A549 (cell line): ENCODE data around the gene SLC2A6. TPM values are rescaled to one million over a fixed set of nuclear protein-coding genes. Genes with fewer than 3 reads are reported as not detected.

Experiments used
- ATAC-seq, 2 experiments: fragments of 200-7000 bp in 1 of 2; fragments of >200 bp in 1 of 2; cut with Nextera tagmentation in 1 of 2; cut with Tn5 transposase in 1 of 2; 3 replicates each; pipeline versions ENCODE4 v1.8.0 to v1.9.1; 2018 to 2020; ENCODE audit warnings: mild to moderate bottlenecking in 1 of 2, moderate library complexity in 1 of 2
- CTCF ChIA-PET: fragments of 300-600 bp; sonication (Branson Sonifier 250); formaldehyde crosslinking; extraction: SDS; loops from one replicate; lab custom pipeline; 2021; ENCODE audit warnings: antibody characterized with exemption, inconsistent platforms; lab: Yijun Ruan, JAX
- POLR2A ChIA-PET: fragments of 350-600 bp; formaldehyde crosslinking; extraction: SDS; loops from one replicate; lab custom pipeline; 2021; ENCODE audit warnings: antibody characterized with exemption, inconsistent platforms; lab: Yijun Ruan, JAX
- DNase-seq, 2 experiments: peaks; one replicate each; pipeline versions ENCODE4 v3.0.0 to v3.0.0-alpha.2; 2011 to 2016; ENCODE audit warnings: low read depth in 1 of 2, low spot score in 1 of 2
- FAIRE-seq: peaks from 2 replicates; lab custom pipeline; 2011; peaks lifted over from hg19 to GRCh38; lab: Jason Lieb, UNC
- H3K27ac ChIP-seq, 2 experiments: fragments of >200 bp; sonication (Bioruptor Twin); formaldehyde crosslinking; 3 replicates each; pipeline ENCODE4 v1.5.1; 2016 to 2017
- H3K4me1 ChIP-seq: fragments of >200 bp; sonication (Bioruptor Twin); formaldehyde crosslinking; 3 replicates; pipeline ENCODE4 v1.6.1; 2016
- H3K4me2 ChIP-seq: fragments of >200 bp; sonication (Bioruptor Twin); formaldehyde crosslinking; 3 replicates; pipeline ENCODE4 v1.6.1; 2016
- H3K4me3 ChIP-seq: fragments of >200 bp; sonication (Bioruptor Twin); formaldehyde crosslinking; 3 replicates; pipeline ENCODE4 v1.5.1; 2016
- H3K9me3 ChIP-seq: fragments of >200 bp; sonication (Bioruptor Twin); formaldehyde crosslinking; 3 replicates; pipeline ENCODE4 v1.6.1; 2016
- BHLHE40 ChIP-seq: IDR thresholded peaks from 2 replicates; pipeline ENCODE4 v1.6.1; 2012; ENCODE audit warnings: low read depth, low read length, inconsistent platforms
- CBX2 ChIP-seq: fragments of 200-600 bp; sonication (generic); IDR thresholded peaks from 2 replicates; pipeline ENCODE4 v1.6.1; 2016; ENCODE audit warnings: low read depth, mild to moderate bottlenecking, borderline replicate concordance
- CBX8 ChIP-seq: fragments of 200-600 bp; sonication (generic); IDR thresholded peaks from 2 replicates; pipeline ENCODE4 v1.6.1; 2016
- CEBPB ChIP-seq, 2 experiments: fragments of >200 bp in 1 of 2; sonication (Bioruptor Twin) in 1 of 2; formaldehyde crosslinking in 1 of 2; IDR thresholded peaks; 2 replicates each; pipeline ENCODE4 v1.6.1; 2012 to 2016
- CHD2 ChIP-seq: fragments of 150-350 bp; IDR thresholded peaks from 2 replicates; pipeline ENCODE4 v1.6.1; 2014; ENCODE audit warnings: low read length; ENCODE audit not compliant: partially characterized antibody
- EHMT2 ChIP-seq: fragments of 200-600 bp; sonication (generic); IDR thresholded peaks from 2 replicates; pipeline ENCODE4 v1.6.1; 2016; ENCODE audit warnings: antibody characterized with exemption, low read depth, mild to moderate bottlenecking, moderate library complexity
- ESRRA ChIP-seq: fragments of 150-350 bp; IDR thresholded peaks from 2 replicates; pipeline ENCODE4 v1.6.1; 2014; ENCODE audit warnings: mild to moderate bottlenecking, low read length, borderline replicate concordance
- FOSL2 ChIP-seq, 2 experiments: fragments of 450-650 bp in 1 of 2; fragments of >200 bp in 1 of 2; sonication (Bioruptor Twin) in 1 of 2; formaldehyde crosslinking; IDR thresholded peaks; 2 replicates each; pipeline versions ENCODE4 v1.5.0 to v1.6.1; 2016 to 2020; ENCODE audit warnings: mild to moderate bottlenecking in 1 of 2, moderate library complexity in 1 of 2
- GATA3 ChIP-seq: IDR thresholded peaks from 2 replicates; pipeline ENCODE4 v1.6.1; 2012; ENCODE audit warnings: borderline replicate concordance
- HDAC2 ChIP-seq: fragments of 200-600 bp; sonication (generic); IDR thresholded peaks from 2 replicates; pipeline ENCODE4 v1.6.1; 2016
- HOXB13 ChIP-seq: fragments of 250-450 bp; sonication (Bioruptor Pico); IDR thresholded peaks from 2 replicates; pipeline ENCODE4 v1.5.0; 2020; ENCODE audit warnings: low read depth, mild to moderate bottlenecking, moderate library complexity
- KDM1A ChIP-seq: fragments of 200-600 bp; sonication (generic); IDR thresholded peaks from 2 replicates; pipeline ENCODE4 v1.6.1; 2016; ENCODE audit warnings: low read depth, mild to moderate bottlenecking
- MAFK ChIP-seq: fragments of 450-650 bp; IDR thresholded peaks from 2 replicates; pipeline ENCODE4 v1.6.1; 2014; ENCODE audit not compliant: partially characterized antibody
- MAZ ChIP-seq: fragments of 150-350 bp; IDR thresholded peaks from 2 replicates; pipeline ENCODE4 v1.6.1; 2014; ENCODE audit warnings: antibody characterized with exemption, low read depth, low read length, borderline replicate concordance
- NFE2L2 ChIP-seq: fragments of 150-350 bp; conservative IDR thresholded peaks from 2 replicates; pipeline ENCODE4 v1.6.1; 2014; ENCODE audit warnings: low read length
- NR3C1 ChIP-seq: fragments of >200 bp; sonication (Bioruptor Twin); formaldehyde crosslinking; IDR thresholded peaks from 3 replicates; pipeline ENCODE4 v1.6.1; 2017
- POLR2A ChIP-seq: IDR thresholded peaks from 2 replicates; pipeline ENCODE4 v1.6.1; 2012; ENCODE audit warnings: mild to moderate bottlenecking, low read length
- RCOR1 ChIP-seq: fragments of 150-350 bp; IDR thresholded peaks from 2 replicates; pipeline ENCODE4 v1.6.1; 2014; ENCODE audit warnings: antibody characterized with exemption, low read length, low read depth
- RNF2 ChIP-seq: fragments of 200-600 bp; sonication (generic); IDR thresholded peaks from 2 replicates; pipeline ENCODE4 v1.6.1; 2016; ENCODE audit warnings: low read depth, mild to moderate bottlenecking, antibody characterized with exemption, moderate library complexity, borderline replicate concordance
- TFCP2L1 ChIP-seq: fragments of 250-450 bp; sonication (Bioruptor Pico); IDR thresholded peaks from 2 replicates; pipeline ENCODE4 v1.5.0; 2021; ENCODE audit warnings: mild to moderate bottlenecking
- ZC3H11A ChIP-seq: fragments of 450-650 bp; IDR thresholded peaks from 2 replicates; pipeline ENCODE4 v1.6.1; 2014; ENCODE audit warnings: antibody characterized with exemption, mild to moderate bottlenecking
- ZSCAN20 ChIP-seq: fragments of 250-450 bp; sonication (Bioruptor Pico); IDR thresholded peaks from 2 replicates; pipeline ENCODE4 v1.8.0; 2022; ENCODE audit warnings: mild to moderate bottlenecking, moderate library complexity
- WGBS: methylation state at CpG from one replicate; pipeline ENCODE4 v1.1.6; 2017; ENCODE audit errors: missing lambda C conversion rate; 5-methylcytosine and 5-hydroxymethylcytosine counted together
- polyA plus RNA-seq, 4 experiments: library from polyadenylated mRNA; depleted of rRNA in 3 of 4; stranded (reverse); fragments of >200 nt; fragmentation: RNase III in 1 of 4; extraction: RNeasy Plus Mini Kit Qiagen cat#74134 plus additional on column Dnase treatment in 1 of 4; gene quantifications; 2 replicates in 3 of 4; 3 replicates in 1 of 4; pipeline ENCODE4 v1.2.3, GENCODE V29; 2011 to 2017
- TF ChIP-seq, protein P1 (sequence below): fragments of 250-450 bp; sonication (Bioruptor Pico); IDR thresholded peaks from 2 replicates; pipeline ENCODE4 v1.5.0; 2020; ENCODE audit warnings: low read depth, mild to moderate bottlenecking, moderate library complexity
- TF ChIP-seq, protein P2 (sequence below): fragments of 250-450 bp; sonication (Bioruptor Pico); IDR thresholded peaks from 2 replicates; pipeline ENCODE4 v1.5.0; 2021; ENCODE audit warnings: mild to moderate bottlenecking, moderate library complexity, borderline replicate concordance
- TF ChIP-seq, protein P3 (sequence below): IDR thresholded peaks from 2 replicates; pipeline ENCODE4 v1.6.1; 2012
- TF ChIP-seq, protein P4 (sequence below): fragments of 150-350 bp; IDR thresholded peaks from 2 replicates; pipeline ENCODE4 v1.6.1; 2014; ENCODE audit warnings: low read depth, mild to moderate bottlenecking, low read length

Gene SLC2A6
- polyA plus RNA-seq, 2 of the 4 experiments (the other 2 are of a cell fraction): 3.7 to 20.5 TPM

DNA sequence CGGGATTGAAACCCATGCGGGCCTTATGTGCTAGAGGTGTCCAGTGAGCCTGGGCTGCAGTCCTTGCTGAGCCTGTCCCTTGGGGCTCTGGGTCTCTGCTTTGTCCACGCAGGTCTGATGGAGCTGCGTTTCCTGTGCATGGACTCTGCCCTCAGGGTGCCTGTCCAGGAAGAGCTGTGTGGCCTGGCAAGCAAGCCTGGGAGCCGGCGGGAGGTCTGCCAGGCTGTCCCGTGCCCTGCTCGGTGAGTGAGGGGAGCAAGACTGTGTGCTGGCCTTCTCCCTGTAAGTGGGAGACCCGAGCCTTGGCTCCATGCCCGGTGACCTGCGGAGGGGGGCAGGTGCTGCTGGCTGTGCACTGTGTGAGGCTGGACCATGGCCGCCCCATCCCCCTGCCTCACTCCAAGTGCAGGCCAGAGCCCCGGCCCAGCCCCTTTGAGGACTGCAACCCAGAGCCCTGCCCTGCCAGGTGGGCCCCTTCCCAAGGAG is 30.4 kb downstream of the SLC2A6 start:
- no peaks in the 10 kb centered on the region for H3K9me3 ChIP-seq
- peaks cover 8% of the 10 kb centered on the region; the same call in 2 of the 3 replicates for H3K4me1 ChIP-seq
- FAIRE-seq: no peak
- no peak overlapping the region for H3K4me3 ChIP-seq
- CTCF ChIA-PET: interaction anchor here (0.9 to 1.5 kb wide), 3 partner anchors 9 to 22 kb away, joined by 3 to 4 read pairs (median 3); no protein-coding TSS in a partner anchor
- TF ChIP-seq RCOR1 (no peak), FOSL2 (IDR thresholded peaks at IDR 0.05) (no peak), FOSL2 (CRISPR knock-in tag; IDR thresholded peaks at IDR 0.05) (no peak), MAFK (no peak), HDAC2 (no peak), CBX2 (no peak), RNF2 (no peak), NFE2L2 (no peak), ZC3H11A (no peak), CEBPB (IDR thresholded peaks at IDR 0.05) (no peak), NR3C1 (no peak), KDM1A (no peak)
- TF ChIP-seq, protein P1, sequence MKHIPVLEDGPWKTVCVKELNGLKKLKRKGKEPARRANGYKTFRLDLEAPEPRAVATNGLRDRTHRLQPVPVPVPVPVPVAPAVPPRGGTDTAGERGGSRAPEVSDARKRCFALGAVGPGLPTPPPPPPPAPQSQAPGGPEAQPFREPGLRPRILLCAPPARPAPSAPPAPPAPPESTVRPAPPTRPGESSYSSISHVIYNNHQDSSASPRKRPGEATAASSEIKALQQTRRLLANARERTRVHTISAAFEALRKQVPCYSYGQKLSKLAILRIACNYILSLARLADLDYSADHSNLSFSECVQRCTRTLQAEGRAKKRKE (CRISPR knock-in tag): no peak
- TF ChIP-seq, protein P2, sequence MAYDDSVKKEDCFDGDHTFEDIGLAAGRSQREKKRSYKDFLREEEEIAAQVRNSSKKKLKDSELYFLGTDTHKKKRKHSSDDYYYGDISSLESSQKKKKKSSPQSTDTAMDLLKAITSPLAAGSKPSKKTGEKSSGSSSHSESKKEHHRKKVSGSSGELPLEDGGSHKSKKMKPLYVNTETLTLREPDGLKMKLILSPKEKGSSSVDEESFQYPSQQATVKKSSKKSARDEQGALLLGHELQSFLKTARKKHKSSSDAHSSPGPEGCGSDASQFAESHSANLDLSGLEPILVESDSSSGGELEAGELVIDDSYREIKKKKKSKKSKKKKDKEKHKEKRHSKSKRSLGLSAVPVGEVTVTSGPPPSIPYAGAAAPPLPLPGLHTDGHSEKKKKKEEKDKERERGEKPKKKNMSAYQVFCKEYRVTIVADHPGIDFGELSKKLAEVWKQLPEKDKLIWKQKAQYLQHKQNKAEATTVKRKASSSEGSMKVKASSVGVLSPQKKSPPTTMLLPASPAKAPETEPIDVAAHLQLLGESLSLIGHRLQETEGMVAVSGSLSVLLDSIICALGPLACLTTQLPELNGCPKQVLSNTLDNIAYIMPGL (CRISPR knock-in tag): no peak
- TF ChIP-seq, protein P3, sequence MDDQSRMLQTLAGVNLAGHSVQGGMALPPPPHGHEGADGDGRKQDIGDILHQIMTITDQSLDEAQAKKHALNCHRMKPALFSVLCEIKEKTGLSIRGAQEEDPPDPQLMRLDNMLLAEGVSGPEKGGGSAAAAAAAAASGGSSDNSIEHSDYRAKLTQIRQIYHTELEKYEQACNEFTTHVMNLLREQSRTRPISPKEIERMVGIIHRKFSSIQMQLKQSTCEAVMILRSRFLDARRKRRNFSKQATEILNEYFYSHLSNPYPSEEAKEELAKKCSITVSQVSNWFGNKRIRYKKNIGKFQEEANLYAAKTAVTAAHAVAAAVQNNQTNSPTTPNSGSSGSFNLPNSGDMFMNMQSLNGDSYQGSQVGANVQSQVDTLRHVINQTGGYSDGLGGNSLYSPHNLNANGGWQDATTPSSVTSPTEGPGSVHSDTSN: no peak
- TF ChIP-seq, all 56 proteins: peak for 0
- no peak overlapping the region for H3K27ac ChIP-seq
- no peak for DNase-seq
- POLR2A ChIA-PET: interaction anchor here (0.6 kb wide), 1 partner anchor 129 kb away, joined by 3 read pairs; no protein-coding TSS in a partner anchor
- no peak overlapping the region for H3K4me2 ChIP-seq
- ATAC-seq: no peak
- 68% methylated on average over 8 of the region's 13 CpGs for WGBS

DNA sequence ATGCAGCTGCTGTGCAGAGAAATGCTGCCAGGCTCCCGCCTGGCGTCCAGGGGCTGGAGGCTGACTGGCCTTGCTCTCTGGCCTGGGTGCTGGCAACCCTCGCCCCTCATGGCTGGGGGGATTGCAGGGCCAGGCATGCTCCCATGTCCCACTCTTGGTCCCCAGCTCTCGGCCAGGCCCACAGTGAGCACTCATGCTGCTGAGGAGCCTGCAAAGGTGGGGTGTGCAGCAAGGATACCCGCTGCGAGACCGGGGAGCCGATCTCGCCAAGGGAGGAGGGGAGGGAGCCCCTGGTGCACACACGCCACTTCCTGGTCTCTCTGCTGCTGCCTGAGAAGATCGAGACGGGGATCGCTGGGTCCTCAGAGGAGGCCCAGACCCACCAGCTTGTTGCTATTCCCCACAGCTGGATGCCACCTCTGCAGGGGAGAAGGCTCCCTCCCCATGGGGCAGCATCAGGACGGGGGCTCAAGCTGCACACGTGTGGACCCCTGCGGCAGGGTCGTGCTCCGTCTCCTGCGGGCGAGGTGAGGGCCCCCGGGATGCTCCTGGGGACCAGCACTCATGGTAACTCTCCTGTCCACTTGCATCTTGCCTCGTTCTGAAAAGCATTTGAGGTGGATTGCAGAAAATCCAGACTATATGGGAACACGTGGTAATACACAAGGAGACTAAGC is 33.5 kb downstream of the SLC2A6 start:
- Histone ChIP-seq H3K9me3 (no peaks in the 10 kb centered on the region), H3K4me2 (no peak overlapping the region), H3K4me1 (peaks cover 8% of the 10 kb centered on the region; the same call in 2 of the 3 replicates), H3K27ac (no peak overlapping the region), H3K4me3 (no peak overlapping the region)
- CTCF ChIA-PET: interaction anchor here (0.6 to 2.8 kb wide), 5 partner anchors 14 to 41 kb away, joined by 3 to 13 read pairs (median 3); no protein-coding TSS in a partner anchor
- POLR2A ChIA-PET: no interaction called here
- no peak for FAIRE-seq
- TF ChIP-seq FOSL2 (IDR thresholded peaks at IDR 0.05) (no peak), FOSL2 (CRISPR knock-in tag; IDR thresholded peaks at IDR 0.05) (no peak), EHMT2 (no peak), POLR2A (no peak), CBX8 (no peak), GATA3 (no peak), CHD2 (no peak)
- TF ChIP-seq, all 56 proteins: peak for 0
- DNase-seq (no peak), ATAC-seq (no peak)
- 51% methylated on average over 14 of the region's 23 CpGs for WGBS

DNA sequence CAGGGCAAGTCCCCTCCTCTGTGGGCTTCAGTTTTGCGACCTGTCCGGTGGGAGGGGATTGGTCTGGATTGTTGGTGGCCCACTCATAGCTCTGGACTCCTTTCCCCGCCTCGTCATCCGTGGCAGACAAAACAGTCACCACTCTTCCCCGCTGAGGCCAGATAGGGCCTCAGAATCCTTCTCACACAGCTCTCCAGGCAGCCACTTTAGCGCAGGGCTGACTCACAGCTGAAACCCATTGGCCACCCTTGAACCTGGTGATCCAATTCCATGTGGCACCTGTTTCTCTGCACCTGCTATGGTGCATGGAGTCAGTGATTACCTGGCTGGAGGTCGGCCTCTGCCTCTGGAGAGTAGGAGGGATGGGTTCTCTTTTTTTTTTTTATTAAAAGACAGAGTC is 34.9 kb downstream of the SLC2A6 start:
- Histone ChIP-seq H3K9me3 (no peaks in the 10 kb centered on the region), H3K4me2 (no peak overlapping the region), H3K27ac (no peak overlapping the region), H3K4me1 (no peaks in the 10 kb centered on the region), H3K4me3 (no peak overlapping the region)
- 54% methylated on average over 8 of the region's 8 CpGs for WGBS
- ChIA-PET CTCF (interaction anchor here (0.8 to 3.8 kb wide), 7 partner anchors 10 to 258 kb away, joined by 3 to 14 read pairs (median 5); no protein-coding TSS in a partner anchor), POLR2A (interaction anchor here (1.4 kb wide), 1 partner anchor 15 kb away, joined by 5 read pairs; the partner anchor contains the start of gene CACFD1)
- FAIRE-seq: no peak
- no peak for ATAC-seq
- DNase-seq: no peak
- no peak for TF ChIP-seq MAZ
- no peak for TF ChIP-seq ESRRA
- no peak for TF ChIP-seq TFCP2L1 (CRISPR knock-in tag)
- TF ChIP-seq BHLHE40: no peak
- no peak for TF ChIP-seq KDM1A
- no peak for TF ChIP-seq POLR2A
- TF ChIP-seq CBX2: no peak
- TF ChIP-seq, protein P2 (CRISPR knock-in tag): no peak
- TF ChIP-seq ZSCAN20 (CRISPR knock-in tag): no peak
- no peak for TF ChIP-seq HDAC2
- no peak for TF ChIP-seq NFE2L2
- TF ChIP-seq, protein P4, sequence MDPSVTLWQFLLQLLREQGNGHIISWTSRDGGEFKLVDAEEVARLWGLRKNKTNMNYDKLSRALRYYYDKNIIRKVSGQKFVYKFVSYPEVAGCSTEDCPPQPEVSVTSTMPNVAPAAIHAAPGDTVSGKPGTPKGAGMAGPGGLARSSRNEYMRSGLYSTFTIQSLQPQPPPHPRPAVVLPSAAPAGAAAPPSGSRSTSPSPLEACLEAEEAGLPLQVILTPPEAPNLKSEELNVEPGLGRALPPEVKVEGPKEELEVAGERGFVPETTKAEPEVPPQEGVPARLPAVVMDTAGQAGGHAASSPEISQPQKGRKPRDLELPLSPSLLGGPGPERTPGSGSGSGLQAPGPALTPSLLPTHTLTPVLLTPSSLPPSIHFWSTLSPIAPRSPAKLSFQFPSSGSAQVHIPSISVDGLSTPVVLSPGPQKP: no peak
- no peak for TF ChIP-seq HOXB13 (CRISPR knock-in tag)
